ENCODE data around the gene KDM7A. TPM values are rescaled to one million over a fixed set of nuclear protein-coding genes. Genes with fewer than 3 reads are reported as not detected.

KDM7A gene
- total and polyA plus RNA-seq, 2 of the 8 experiments (the other 6 are each of a cell fraction or from before 2014, with no cell fraction given), result 2.2 to 12.5 TPM

GRCh38 chr7:140160308-140160707 is 16.5 kb downstream of the KDM7A start (continued):
- TF ChIP-seq CHD7 (IDR thresholded peaks at IDR 0.05; ENCODE audit: insufficient replicate concordance, low read length) (no peak), SAP30 (IDR thresholded peaks at IDR 0.05; ENCODE audit: insufficient read depth, insufficient replicate concordance, low read length) (no peak)
